ENCODE results near the gene FAM124A. TPM values are rescaled to one million over a fixed set of nuclear protein-coding genes. Genes with fewer than 3 reads are reported as not detected.

The FAM124A gene, protein sequence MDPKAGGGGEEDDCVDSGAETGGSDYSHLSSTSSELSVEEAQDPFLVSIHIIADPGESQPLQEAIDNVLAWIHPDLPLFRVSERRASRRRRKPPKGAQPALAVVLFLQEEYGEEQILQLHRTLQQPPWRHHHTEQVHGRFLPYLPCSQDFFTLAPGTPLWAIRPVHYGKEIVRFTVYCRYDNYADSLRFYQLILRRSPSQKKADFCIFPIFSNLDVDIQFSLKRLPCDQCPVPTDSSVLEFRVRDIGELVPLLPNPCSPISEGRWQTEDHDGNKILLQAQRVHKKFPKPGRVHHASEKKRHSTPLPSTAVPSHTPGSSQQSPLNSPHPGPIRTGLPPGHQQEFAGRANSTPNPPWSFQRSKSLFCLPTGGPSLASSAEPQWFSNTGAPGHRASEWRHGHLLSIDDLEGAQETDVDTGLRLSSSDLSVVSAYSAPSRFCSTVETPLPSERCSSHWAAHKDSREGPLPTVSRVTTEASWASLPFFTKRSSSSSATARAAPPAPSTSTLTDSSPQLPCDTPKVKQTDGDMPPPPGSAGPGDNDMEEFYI
- under 1 TPM in 1 of 2 experiments, not detected in 1; 0.12 TPM for total RNA-seq

DNA sequence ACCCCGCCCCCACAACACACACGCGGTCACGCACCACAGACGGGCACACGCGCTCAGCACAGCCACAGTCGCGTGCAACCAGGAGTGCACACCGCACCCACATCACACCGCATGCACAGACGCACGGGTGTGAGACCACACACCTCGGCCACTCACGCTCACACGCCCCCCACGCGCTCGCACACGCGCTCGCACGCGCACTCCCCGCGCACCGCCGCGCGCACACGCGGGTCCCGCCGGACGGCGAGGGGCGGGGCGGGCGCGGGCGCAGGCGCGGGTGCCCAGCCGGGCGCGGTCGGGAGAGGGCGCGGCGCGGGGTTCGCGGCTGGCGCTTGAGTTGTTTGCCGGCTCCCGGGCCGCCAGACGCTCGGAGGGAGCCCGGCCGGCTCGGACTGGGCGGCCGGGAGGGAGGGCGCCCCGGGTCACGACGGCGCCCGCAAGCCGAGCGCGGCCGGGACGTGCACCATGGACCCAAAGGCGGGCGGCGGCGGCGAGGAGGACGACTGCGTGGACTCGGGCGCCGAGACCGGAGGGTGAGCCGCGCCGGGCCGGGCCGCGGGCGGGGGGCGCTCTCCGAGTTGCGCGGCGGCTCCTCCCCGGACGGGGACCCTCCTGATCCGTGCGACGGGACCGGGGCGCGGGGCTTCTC lies at the start of gene FAM124A:
Gene FAM124A, plus strand, starts transcription at position 362 of the 649 bp plus-strand sequence. Its CDS starts 104 bp downstream, at position 466.

Other genes starting within 250 kb of the FAM124A start
- gene C13orf42, start 111.1 kb upstream of the FAM124A start, total RNA-seq, result not detected
- gene SERPINE3, start 117.3 kb downstream of the FAM124A start, total RNA-seq, result not detected
- 10 to 100 TPM; 46.4 to 49.9 TPM for gene INTS6, start 230.6 kb downstream of the FAM124A start, total RNA-seq